Loucy (cell line): ENCODE measurements around the gene PAX5.

ENCODE experiments used
- H2AFZ ChIP-seq: fragments of 200-600 bp; sonication (generic); 2 replicates; pipeline ENCODE4 v1.6.0; 2016; ENCODE audit warnings: antibody characterized with exemption, mild to moderate bottlenecking, low read length, moderate library complexity
- H3F3A ChIP-seq: fragments of 200-600 bp; 2 replicates; pipeline ENCODE4 v1.6.0; 2016; ENCODE audit warnings: antibody characterized with exemption, low read depth, mild to moderate bottlenecking
- H3K27me3 ChIP-seq: fragments of 200-600 bp; sonication (generic); 2 replicates; pipeline ENCODE4 v1.6.1; 2014; ENCODE audit warnings: low read length, mild to moderate bottlenecking; ENCODE audit not compliant: insufficient read depth, poor library complexity, severe bottlenecking
- H3K36me3 ChIP-seq: fragments of 200-600 bp; sonication (generic); 2 replicates; pipeline ENCODE4 v1.6.1; 2016; ENCODE audit warnings: low read length; ENCODE audit not compliant: insufficient read depth
- H3K4me1 ChIP-seq: fragments of 200-600 bp; sonication (generic); 2 replicates; pipeline ENCODE4 v1.5.1; 2014; ENCODE audit warnings: low read length, mild to moderate bottlenecking; ENCODE audit not compliant: insufficient read depth, poor library complexity, severe bottlenecking
- H3K4me2 ChIP-seq: fragments of 200-600 bp; sonication (generic); 2 replicates; pipeline ENCODE4 v1.6.0; 2014; ENCODE audit warnings: antibody characterized with exemption, low read length, low read depth, mild to moderate bottlenecking; ENCODE audit not compliant: poor library complexity, severe bottlenecking
- H3K4me3 ChIP-seq: fragments of 200-600 bp; sonication (generic); 2 replicates; pipeline ENCODE4 v1.5.1; 2014; ENCODE audit warnings: low read length, mild to moderate bottlenecking, mixed read lengths; ENCODE audit not compliant: poor library complexity, severe bottlenecking
- H3K79me2 ChIP-seq: fragments of 200-600 bp; sonication (generic); 2 replicates; pipeline ENCODE4 v1.6.1; 2014; ENCODE audit warnings: low read length; ENCODE audit not compliant: insufficient read depth
- H3K9ac ChIP-seq: fragments of 200-600 bp; sonication (generic); 2 replicates; pipeline ENCODE4 v1.6.0; 2014; ENCODE audit warnings: mild to moderate bottlenecking, low read depth, low read length, moderate library complexity; ENCODE audit not compliant: poor library complexity, severe bottlenecking
- H3K9me2 ChIP-seq: fragments of 200-600 bp; sonication (generic); replicated peaks from 2 replicates; pipeline ENCODE4 v1.6.1; 2016; ENCODE audit warnings: low read depth, low read length, mixed read lengths
- H3K9me3 ChIP-seq: fragments of 200-600 bp; sonication (generic); 2 replicates; pipeline ENCODE4 v1.6.1; 2014; ENCODE audit warnings: mild to moderate bottlenecking, antibody characterized with exemption, low read length, low read depth; ENCODE audit not compliant: insufficient read depth
- H4K20me1 ChIP-seq: fragments of 200-600 bp; sonication (generic); 2 replicates; pipeline ENCODE4 v1.6.0; 2014; ENCODE audit warnings: antibody characterized with exemption, low read length, mild to moderate bottlenecking; ENCODE audit not compliant: insufficient read depth, poor library complexity, severe bottlenecking
- CTCF ChIP-seq: fragments of 200-600 bp; sonication (generic); conservative IDR thresholded peaks from 2 replicates; pipeline ENCODE4 v1.5.1; 2014; ENCODE audit warnings: mild to moderate bottlenecking, antibody characterized with exemption, low read length
- EZH2phosphoT487 ChIP-seq: fragments of 200-600 bp; IDR thresholded peaks from 2 replicates; pipeline ENCODE4 v1.6.1; 2018; ENCODE audit warnings: antibody characterized with exemption, mild to moderate bottlenecking, moderate library complexity, borderline replicate concordance

PAX5 gene

DNA sequence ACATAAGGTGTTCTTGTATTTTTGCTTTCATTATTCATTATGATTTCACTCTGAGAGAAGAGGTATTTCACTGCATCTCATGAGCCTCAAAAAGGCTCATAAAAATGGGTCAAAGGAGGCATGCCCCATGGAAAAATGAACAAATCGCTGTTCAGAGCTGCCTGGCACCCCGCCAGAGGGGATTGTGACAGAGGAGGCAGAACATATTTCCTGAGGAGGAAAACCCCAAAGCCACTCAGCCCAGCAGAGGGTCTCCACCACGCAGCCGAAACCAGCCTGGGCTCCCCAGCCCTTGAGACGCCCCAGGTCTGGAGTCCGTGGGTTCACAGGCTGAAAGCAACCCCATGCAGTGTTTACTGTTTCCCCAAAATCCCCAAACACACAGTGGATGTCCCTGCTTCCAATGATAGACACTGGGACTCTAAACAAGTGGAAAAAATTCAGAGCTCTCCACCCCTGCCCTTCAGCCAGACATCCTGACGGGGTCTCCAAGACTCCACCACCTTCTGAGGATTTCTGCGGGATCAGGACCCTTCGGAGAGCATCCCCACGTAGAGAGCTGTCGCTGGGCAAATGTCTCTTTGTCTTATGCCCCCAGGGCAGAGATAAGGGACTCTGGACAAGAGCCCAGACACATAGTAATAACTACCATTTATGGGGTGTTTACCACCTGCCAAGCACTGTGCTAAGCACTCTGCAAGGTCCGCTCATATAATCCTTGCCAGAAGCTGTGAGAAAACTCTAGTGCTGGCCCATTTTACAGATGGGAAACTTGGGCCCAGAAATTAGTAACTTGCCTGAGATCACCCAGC is 122.3 kb downstream of the PAX5 start:
- Histone ChIP-seq H2AFZ (no peak overlapping the region), H3K4me2 (peak overlapping the region; percentile 10), H3K9ac (no peak overlapping the region), H3K36me3 (no peaks in the 10 kb centered on the region), H3K27me3 (no peaks in the 10 kb centered on the region), H3K4me3 (no peak overlapping the region), H3K79me2 (no peaks in the 10 kb centered on the region), H3K9me2 (no peaks in the 10 kb centered on the region), H3K4me1 (no peaks in the 10 kb centered on the region), H3F3A (no peaks in the 10 kb centered on the region), H4K20me1 (no peaks in the 10 kb centered on the region), H3K9me3 (no peaks in the 10 kb centered on the region)
- TF ChIP-seq EZH2phosphoT487 (no peak), CTCF (no peak)

- Histone ChIP-seq H3F3A (no peaks in the 10 kb centered on the region), H2AFZ (no peak overlapping the region), H3K36me3 (no peaks in the 10 kb centered on the region), H3K9me2 (no peaks in the 10 kb centered on the region), H3K9ac (no peak overlapping the region), H3K79me2 (no peaks in the 10 kb centered on the region), H4K20me1 (no peaks in the 10 kb centered on the region), H3K27me3 (no peaks in the 10 kb centered on the region), H3K4me3 (no peak overlapping the region), H3K4me1 (no peaks in the 10 kb centered on the region), H3K9me3 (no peaks in the 10 kb centered on the region), H3K4me2 (peak overlapping the region; percentile 10)
- no peak for TF ChIP-seq EZH2phosphoT487
- peak; percentile 22; the same call in 1 of the 2 replicates for TF ChIP-seq CTCF
Measured at GRCh38 chr9:36911037-36911436, 123.0 kb downstream of the PAX5 start.

DNA sequence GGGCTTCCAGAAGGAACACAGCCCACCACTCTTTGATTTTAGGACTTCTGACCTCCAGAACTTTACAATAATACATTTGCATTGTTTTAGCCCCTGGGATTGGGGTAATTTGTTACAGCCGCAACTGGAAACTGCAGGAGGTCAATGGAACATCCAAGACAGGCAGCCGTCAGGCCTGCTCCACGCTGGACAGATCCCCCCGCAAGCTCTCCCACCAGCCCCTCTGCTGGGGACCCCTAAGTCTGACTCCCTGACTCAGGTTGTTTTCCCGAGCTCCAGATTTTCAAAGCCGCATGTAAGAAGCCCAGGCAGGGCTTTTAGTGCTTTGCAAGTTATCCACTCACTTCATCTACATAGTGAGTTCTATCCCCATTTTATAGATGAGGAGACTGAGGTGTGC is 127.6 kb downstream of the PAX5 start:
- no peaks in the 10 kb centered on the region for H3K9me3 ChIP-seq
- no peaks in the 10 kb centered on the region for H3F3A ChIP-seq
- no peak overlapping the region for H3K4me3 ChIP-seq
- no peak overlapping the region for H3K4me2 ChIP-seq
- H4K20me1 ChIP-seq: no peaks in the 10 kb centered on the region
- H3K36me3 ChIP-seq: no peaks in the 10 kb centered on the region
- H3K27me3 ChIP-seq: no peaks in the 10 kb centered on the region
- H2AFZ ChIP-seq: no peak overlapping the region
- H3K4me1 ChIP-seq: peaks cover 12% of the 10 kb centered on the region
- no peak overlapping the region for H3K9ac ChIP-seq
- H3K9me2 ChIP-seq: no peaks in the 10 kb centered on the region
- no peaks in the 10 kb centered on the region for H3K79me2 ChIP-seq
- no peak for TF ChIP-seq EZH2phosphoT487
- TF ChIP-seq CTCF: no peak
